HepG2 (cell line): ENCODE measurements around the gene RASSF7. TPM values are rescaled to one million over a fixed set of nuclear protein-coding genes. Genes with fewer than 3 reads are reported as not detected.

Experiments
- BCL6 ChIP-seq: IDR thresholded peaks from 2 replicates; pipeline ENCODE4 v1.6.1; 2016; ENCODE audit warnings: missing genetic modification reagents, missing compliant biosample characterization
- HDAC1 ChIP-seq: sonication (generic); formaldehyde crosslinking; IDR thresholded peaks from 2 replicates; pipeline ENCODE4 v1.5.1; 2020; ENCODE audit warnings: mild to moderate bottlenecking, missing genetic modification reagents
- HIVEP1 ChIP-seq: sonication (generic); formaldehyde crosslinking; IDR thresholded peaks from 2 replicates; pipeline ENCODE4 v1.4.0; 2020; ENCODE audit warnings: mild to moderate bottlenecking, missing genetic modification reagents
- JDP2 ChIP-seq: sonication (generic); formaldehyde crosslinking; IDR thresholded peaks from 2 replicates; pipeline ENCODE4 v1.8.1; 2022; ENCODE audit warnings: missing genetic modification reagents, borderline replicate concordance
- MIER3 ChIP-seq: IDR thresholded peaks from 2 replicates; pipeline ENCODE4 v1.6.1; 2016; ENCODE audit warnings: missing compliant biosample characterization, borderline replicate concordance
- NR3C1 ChIP-seq: sonication (generic); formaldehyde crosslinking; IDR thresholded peaks from 2 replicates; pipeline ENCODE4 v1.4.0; 2020; ENCODE audit warnings: missing genetic modification reagents
- SIN3A ChIP-seq: IDR thresholded peaks from 2 replicates; pipeline ENCODE4 v1.6.1; 2011; ENCODE audit warnings: low read depth, mild to moderate bottlenecking, control low read depth, low read length, borderline replicate concordance
- TBX2 ChIP-seq: sonication (generic); formaldehyde crosslinking; IDR thresholded peaks from 2 replicates; pipeline ENCODE4 v1.5.0; 2020; ENCODE audit warnings: missing genetic modification reagents, mild to moderate bottlenecking, borderline replicate concordance
- TMF1 ChIP-seq: sonication (generic); formaldehyde crosslinking; IDR thresholded peaks from 2 replicates; pipeline ENCODE4 v1.8.1; 2022; ENCODE audit warnings: low read depth, missing genetic modification reagents
- TSC22D2 ChIP-seq: sonication (generic); formaldehyde crosslinking; IDR thresholded peaks from 2 replicates; pipeline ENCODE4 v1.5.1; 2020; ENCODE audit warnings: missing genetic modification reagents, mild to moderate bottlenecking, borderline replicate concordance
- ZNF138 ChIP-seq: sonication (generic); formaldehyde crosslinking; IDR thresholded peaks from 2 replicates; pipeline ENCODE4 v1.5.0; 2020; ENCODE audit warnings: mild to moderate bottlenecking, low read depth, missing genetic modification reagents
- ZNF235 ChIP-seq: sonication (generic); formaldehyde crosslinking; IDR thresholded peaks from 2 replicates; pipeline ENCODE4 v1.8.1; 2023; ENCODE audit warnings: mild to moderate bottlenecking, missing genetic modification reagents, borderline replicate concordance
- ZNF879 ChIP-seq: sonication (generic); formaldehyde crosslinking; IDR thresholded peaks from 2 replicates; pipeline ENCODE4 v1.8.1; 2023; ENCODE audit warnings: missing genetic modification reagents
- polyA plus RNA-seq, 8 experiments: library from polyadenylated mRNA; depleted of rRNA in 3 of 8; stranded (reverse) in 7 of 8; unstranded in 1 of 8; fragments of >200 nt; fragmentation: Illumina TruSeq in 4 of 8; extraction: Trizol in 4 of 8; gene quantifications; 2 replicates each; pipeline versions ENCODE4 v1.2.1 to v1.2.3, GENCODE V29; 2011 to 2016; ENCODE audit warnings: low read depth in 4 of 8, missing spikeins in 1 of 8, mixed read lengths in 1 of 8; ENCODE audit not compliant: insufficient read depth in 1 of 8
- total RNA-seq, 5 experiments: library from RNA; depleted of rRNA; stranded (reverse); fragments of >200 nt; fragmentation: Illumina TruSeq; extraction: Trizol; gene quantifications; 2 replicates each; pipeline ENCODE4 v1.2.3, GENCODE V29; 2016; ENCODE audit warnings: low read depth in 1 of 5
- TF ChIP-seq, protein P1 (sequence below): sonication (generic); formaldehyde crosslinking; IDR thresholded peaks from one replicate; pipeline ENCODE4 v1.5.1; 2020; ENCODE audit warnings: mild to moderate bottlenecking, missing genetic modification reagents; ENCODE audit errors: not compliant biosample characterization
- TF ChIP-seq, protein P2 (sequence below): sonication (generic); formaldehyde crosslinking; IDR thresholded peaks from 2 replicates; pipeline ENCODE4 v1.5.0; 2020; ENCODE audit warnings: missing genetic modification reagents
- TF ChIP-seq, protein P3 (sequence below): sonication (generic); formaldehyde crosslinking; IDR thresholded peaks from 2 replicates; pipeline ENCODE4 v1.4.0; 2020; ENCODE audit warnings: mild to moderate bottlenecking, missing genetic modification reagents
- TF ChIP-seq, protein P4 (sequence below): sonication (generic); formaldehyde crosslinking; IDR thresholded peaks from 2 replicates; pipeline ENCODE4 v1.4.0; 2020; ENCODE audit warnings: mild to moderate bottlenecking, missing genetic modification reagents

The RASSF7 gene
- total and polyA plus RNA-seq, 2 of the 13 experiments (the other 11 are each of a cell fraction or from before 2014, with no cell fraction given), result 20.2 to 28.6 TPM

DNA sequence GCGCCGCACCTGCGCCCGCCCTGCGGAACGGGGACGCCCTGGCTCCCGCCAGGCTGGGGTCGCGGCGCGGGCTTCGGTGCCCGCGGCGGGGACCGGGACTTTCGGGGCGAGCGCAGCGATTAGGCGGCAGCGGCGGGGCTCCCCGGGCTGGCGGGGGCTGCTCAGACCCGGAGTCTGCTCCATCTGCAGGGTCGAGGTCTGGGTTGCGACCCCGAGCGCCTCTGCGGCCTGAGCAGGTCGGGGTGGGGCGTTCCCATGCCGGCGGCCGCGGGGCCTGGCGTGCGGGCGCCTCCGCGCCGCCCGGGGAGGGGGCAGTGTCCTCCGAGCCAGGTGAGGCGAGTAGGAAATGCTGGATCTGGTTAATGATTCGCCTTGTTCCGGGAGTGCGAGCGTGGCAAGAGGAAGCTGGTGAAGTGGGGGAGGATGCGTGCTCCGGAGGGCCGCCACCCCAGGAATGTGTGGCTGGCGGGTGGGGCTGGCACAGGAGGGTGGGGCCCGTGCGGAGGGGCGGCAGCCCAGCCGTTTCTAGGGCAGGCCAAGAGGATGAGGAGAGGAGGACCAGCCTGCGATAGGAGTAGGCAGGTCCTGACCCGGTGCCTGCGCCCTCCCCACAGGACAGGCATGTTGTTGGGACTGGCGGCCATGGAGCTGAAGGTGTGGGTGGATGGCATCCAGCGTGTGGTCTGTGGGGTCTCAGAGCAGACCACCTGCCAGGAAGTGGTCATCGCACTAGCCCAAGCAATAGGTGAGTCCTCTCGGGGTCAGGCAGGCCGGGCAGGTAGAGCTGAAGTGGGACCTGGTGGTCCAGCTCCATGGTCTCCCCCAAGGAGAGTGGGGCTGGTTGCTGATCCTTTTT, 606 bp downstream of the RASSF7 start (continued):
- TF ChIP-seq, protein P1, sequence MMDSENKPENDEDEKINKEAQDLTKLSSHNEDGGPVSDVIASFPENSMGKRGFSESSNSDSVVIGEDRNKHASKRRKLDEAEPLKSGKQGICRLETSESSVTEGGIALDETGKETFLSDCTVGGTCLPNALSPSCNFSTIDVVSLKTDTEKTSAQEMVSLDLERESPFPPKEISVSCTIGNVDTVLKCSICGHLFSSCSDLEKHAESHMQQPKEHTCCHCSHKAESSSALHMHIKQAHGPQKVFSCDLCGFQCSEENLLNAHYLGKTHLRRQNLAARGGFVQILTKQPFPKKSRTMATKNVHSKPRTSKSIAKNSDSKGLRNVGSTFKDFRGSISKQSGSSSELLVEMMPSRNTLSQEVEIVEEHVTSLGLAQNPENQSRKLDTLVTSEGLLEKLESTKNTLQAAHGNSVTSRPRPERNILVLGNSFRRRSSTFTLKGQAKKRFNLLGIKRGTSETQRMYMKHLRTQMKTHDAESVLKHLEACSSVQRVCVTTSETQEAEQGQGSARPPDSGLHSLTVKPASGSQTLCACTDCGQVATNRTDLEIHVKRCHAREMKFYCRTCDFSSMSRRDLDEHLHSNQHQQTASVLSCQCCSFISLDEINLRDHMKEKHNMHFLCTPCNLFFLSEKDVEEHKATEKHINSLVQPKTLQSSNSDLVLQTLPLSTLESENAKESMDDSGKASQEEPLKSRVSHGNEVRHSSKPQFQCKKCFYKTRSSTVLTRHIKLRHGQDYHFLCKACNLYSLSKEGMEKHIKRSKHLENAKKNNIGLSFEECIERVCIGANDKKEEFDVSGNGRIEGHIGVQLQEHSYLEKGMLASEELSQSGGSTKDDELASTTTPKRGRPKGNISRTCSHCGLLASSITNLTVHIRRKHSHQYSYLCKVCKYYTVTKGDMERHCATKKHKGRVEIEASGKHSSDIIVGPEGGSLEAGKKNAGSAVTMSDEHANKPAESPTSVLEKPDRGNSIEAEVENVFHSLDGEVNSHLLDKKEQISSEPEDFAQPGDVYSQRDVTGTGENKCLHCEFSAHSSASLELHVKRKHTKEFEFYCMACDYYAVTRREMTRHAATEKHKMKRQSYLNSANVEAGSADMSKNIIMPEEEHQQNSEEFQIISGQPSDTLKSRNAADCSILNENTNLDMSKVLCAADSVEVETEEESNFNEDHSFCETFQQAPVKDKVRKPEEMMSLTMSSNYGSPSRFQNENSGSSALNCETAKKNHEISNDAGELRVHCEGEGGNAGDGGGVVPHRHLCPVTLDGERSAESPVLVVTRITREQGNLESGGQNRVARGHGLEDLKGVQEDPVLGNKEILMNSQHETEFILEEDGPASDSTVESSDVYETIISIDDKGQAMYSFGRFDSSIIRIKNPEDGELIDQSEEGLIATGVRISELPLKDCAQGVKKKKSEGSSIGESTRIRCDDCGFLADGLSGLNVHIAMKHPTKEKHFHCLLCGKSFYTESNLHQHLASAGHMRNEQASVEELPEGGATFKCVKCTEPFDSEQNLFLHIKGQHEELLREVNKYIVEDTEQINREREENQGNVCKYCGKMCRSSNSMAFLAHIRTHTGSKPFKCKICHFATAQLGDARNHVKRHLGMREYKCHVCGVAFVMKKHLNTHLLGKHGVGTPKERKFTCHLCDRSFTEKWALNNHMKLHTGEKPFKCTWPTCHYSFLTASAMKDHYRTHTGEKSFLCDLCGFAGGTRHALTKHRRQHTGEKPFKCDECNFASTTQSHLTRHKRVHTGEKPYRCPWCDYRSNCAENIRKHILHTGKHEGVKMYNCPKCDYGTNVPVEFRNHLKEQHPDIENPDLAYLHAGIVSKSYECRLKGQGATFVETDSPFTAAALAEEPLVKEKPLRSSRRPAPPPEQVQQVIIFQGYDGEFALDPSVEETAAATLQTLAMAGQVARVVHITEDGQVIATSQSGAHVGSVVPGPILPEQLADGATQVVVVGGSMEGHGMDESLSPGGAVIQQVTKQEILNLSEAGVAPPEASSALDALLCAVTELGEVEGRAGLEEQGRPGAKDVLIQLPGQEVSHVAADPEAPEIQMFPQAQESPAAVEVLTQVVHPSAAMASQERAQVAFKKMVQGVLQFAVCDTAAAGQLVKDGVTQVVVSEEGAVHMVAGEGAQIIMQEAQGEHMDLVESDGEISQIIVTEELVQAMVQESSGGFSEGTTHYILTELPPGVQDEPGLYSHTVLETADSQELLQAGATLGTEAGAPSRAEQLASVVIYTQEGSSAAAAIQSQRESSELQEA (CRISPR knock-in tag), result no peak
- TF ChIP-seq TSC22D2 (CRISPR knock-in tag), result no peak
- TF ChIP-seq ZNF879 (CRISPR knock-in tag), result no peak
- TF ChIP-seq MIER3 (CRISPR knock-in tag), result no peak; the same call in 1 of the 2 replicates
- no peak for TF ChIP-seq ZNF235 (CRISPR knock-in tag)
- peak; percentile 82 for TF ChIP-seq HDAC1 (CRISPR knock-in tag)
- no peak for TF ChIP-seq NR3C1 (CRISPR knock-in tag)
- TF ChIP-seq, protein P2, sequence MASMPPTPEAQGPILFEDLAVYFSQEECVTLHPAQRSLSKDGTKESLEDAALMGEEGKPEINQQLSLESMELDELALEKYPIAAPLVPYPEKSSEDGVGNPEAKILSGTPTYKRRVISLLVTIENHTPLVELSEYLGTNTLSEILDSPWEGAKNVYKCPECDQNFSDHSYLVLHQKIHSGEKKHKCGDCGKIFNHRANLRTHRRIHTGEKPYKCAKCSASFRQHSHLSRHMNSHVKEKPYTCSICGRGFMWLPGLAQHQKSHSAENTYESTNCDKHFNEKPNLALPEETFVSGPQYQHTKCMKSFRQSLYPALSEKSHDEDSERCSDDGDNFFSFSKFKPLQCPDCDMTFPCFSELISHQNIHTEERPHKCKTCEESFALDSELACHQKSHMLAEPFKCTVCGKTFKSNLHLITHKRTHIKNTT (CRISPR knock-in tag), result no peak
- TF ChIP-seq SIN3A, result no peak; the same call in none of the 2 replicates
- TF ChIP-seq TBX2 (CRISPR knock-in tag), result peak; percentile 48; the same call in 1 of the 2 replicates
- TF ChIP-seq, protein P3, sequence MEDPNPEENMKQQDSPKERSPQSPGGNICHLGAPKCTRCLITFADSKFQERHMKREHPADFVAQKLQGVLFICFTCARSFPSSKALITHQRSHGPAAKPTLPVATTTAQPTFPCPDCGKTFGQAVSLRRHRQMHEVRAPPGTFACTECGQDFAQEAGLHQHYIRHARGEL (CRISPR knock-in tag), result no peak
- TF ChIP-seq ZNF138 (CRISPR knock-in tag), result no peak
- peak; percentile 29; the same call in 1 of the 2 replicates for TF ChIP-seq BCL6 (CRISPR knock-in tag)
- TF ChIP-seq JDP2 (CRISPR knock-in tag), result no peak
- TF ChIP-seq, protein P4, sequence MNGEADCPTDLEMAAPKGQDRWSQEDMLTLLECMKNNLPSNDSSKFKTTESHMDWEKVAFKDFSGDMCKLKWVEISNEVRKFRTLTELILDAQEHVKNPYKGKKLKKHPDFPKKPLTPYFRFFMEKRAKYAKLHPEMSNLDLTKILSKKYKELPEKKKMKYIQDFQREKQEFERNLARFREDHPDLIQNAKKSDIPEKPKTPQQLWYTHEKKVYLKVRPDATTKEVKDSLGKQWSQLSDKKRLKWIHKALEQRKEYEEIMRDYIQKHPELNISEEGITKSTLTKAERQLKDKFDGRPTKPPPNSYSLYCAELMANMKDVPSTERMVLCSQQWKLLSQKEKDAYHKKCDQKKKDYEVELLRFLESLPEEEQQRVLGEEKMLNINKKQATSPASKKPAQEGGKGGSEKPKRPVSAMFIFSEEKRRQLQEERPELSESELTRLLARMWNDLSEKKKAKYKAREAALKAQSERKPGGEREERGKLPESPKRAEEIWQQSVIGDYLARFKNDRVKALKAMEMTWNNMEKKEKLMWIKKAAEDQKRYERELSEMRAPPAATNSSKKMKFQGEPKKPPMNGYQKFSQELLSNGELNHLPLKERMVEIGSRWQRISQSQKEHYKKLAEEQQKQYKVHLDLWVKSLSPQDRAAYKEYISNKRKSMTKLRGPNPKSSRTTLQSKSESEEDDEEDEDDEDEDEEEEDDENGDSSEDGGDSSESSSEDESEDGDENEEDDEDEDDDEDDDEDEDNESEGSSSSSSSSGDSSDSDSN (CRISPR knock-in tag), result no peak
- no peak for TF ChIP-seq TMF1 (CRISPR knock-in tag)
- no peak for TF ChIP-seq HIVEP1 (CRISPR knock-in tag)
